Lower leg skin (tissue), 3 donors: ENCODE data around the gene GLRX5.

Experiments used
- POLR2A ChIP-seq, 2 donors: fragments of 450-650 bp; IDR thresholded peaks; one replicate each; pipeline ENCODE4 v1.6.1; 2016 to 2017; ENCODE audit warnings: antibody characterized with exemption in 2 of 2, mild to moderate bottlenecking in 1 of 2, moderate library complexity in 1 of 2
- TF ChIP-seq, protein P1 (sequence below), 3 donors: fragments of 450-650 bp; IDR thresholded peaks; one replicate each; pipeline ENCODE4 v1.5.1; 2016; ENCODE audit warnings: antibody characterized with exemption in 3 of 3, mild to moderate bottlenecking in 3 of 3, moderate library complexity in 2 of 3

DNA sequence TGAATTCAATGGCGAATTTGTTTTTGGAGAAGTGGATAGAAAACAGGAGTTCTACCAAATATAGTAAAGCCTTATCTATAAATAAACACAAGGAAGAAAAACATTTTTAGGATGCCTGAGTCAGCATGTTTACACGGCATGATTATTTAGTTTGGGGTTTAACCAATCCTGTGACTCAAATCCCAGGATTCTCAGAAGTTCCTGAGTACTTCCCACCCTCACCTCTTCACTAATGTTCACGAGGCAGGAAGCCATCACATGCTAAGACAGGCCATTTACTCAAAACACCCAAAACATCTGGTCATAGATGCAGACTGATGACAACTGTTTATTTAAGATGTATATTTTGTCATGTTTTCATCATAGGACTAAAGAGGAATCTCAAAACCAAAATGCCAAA is 3.4 kb upstream of the GLRX5 start:
- TF ChIP-seq, protein P1, sequence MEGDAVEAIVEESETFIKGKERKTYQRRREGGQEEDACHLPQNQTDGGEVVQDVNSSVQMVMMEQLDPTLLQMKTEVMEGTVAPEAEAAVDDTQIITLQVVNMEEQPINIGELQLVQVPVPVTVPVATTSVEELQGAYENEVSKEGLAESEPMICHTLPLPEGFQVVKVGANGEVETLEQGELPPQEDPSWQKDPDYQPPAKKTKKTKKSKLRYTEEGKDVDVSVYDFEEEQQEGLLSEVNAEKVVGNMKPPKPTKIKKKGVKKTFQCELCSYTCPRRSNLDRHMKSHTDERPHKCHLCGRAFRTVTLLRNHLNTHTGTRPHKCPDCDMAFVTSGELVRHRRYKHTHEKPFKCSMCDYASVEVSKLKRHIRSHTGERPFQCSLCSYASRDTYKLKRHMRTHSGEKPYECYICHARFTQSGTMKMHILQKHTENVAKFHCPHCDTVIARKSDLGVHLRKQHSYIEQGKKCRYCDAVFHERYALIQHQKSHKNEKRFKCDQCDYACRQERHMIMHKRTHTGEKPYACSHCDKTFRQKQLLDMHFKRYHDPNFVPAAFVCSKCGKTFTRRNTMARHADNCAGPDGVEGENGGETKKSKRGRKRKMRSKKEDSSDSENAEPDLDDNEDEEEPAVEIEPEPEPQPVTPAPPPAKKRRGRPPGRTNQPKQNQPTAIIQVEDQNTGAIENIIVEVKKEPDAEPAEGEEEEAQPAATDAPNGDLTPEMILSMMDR (IDR thresholded peaks at IDR 0.05): no peak
- TF ChIP-seq POLR2A (IDR thresholded peaks at IDR 0.05): no peak
